HepG2 (cell line): Measurements from ENCODE around the gene ERP44. TPM values are rescaled to one million over a fixed set of nuclear protein-coding genes. Genes with fewer than 3 reads are reported as not detected.

ENCODE experiments used
- ARNT2 ChIP-seq: sonication (generic); formaldehyde crosslinking; IDR thresholded peaks from 2 replicates; pipeline ENCODE4 v1.8.0; 2022; ENCODE audit warnings: mild to moderate bottlenecking, low read depth, missing genetic modification reagents, moderate library complexity
- BCL6 ChIP-seq: IDR thresholded peaks from 2 replicates; pipeline ENCODE4 v1.6.1; 2016; ENCODE audit warnings: missing genetic modification reagents, missing compliant biosample characterization
- BRF2 ChIP-seq: sonication (generic); formaldehyde crosslinking; IDR thresholded peaks from 2 replicates; pipeline ENCODE4 v1.8.1; 2022; ENCODE audit warnings: mild to moderate bottlenecking, missing genetic modification reagents
- CEBPB ChIP-seq: IDR thresholded peaks from 2 replicates; pipeline ENCODE4 v1.6.1; 2011; ENCODE audit warnings: low read depth, low read length, improper control_type of control experiment, borderline replicate concordance
- DMTF1 ChIP-seq: sonication (generic); formaldehyde crosslinking; IDR thresholded peaks from 2 replicates; pipeline ENCODE4 v1.4.0; 2020; ENCODE audit warnings: mild to moderate bottlenecking, missing genetic modification reagents
- GZF1 ChIP-seq: sonication (generic); formaldehyde crosslinking; IDR thresholded peaks from 2 replicates; pipeline ENCODE4 v1.5.1; 2020; ENCODE audit warnings: mild to moderate bottlenecking, missing genetic modification reagents
- MED8 ChIP-seq: sonication (generic); formaldehyde crosslinking; IDR thresholded peaks from 2 replicates; pipeline ENCODE4 v1.8.1; 2023; ENCODE audit warnings: mild to moderate bottlenecking, missing genetic modification reagents; ENCODE audit not compliant: insufficient replicate concordance
- MEIS1 ChIP-seq: sonication (generic); formaldehyde crosslinking; IDR thresholded peaks from 2 replicates; pipeline ENCODE4 v1.9.0; 2021; ENCODE audit warnings: mild to moderate bottlenecking, missing genetic modification reagents, moderate library complexity, borderline replicate concordance
- NCOR1 ChIP-seq: fragments of 200-600 bp; sonication (generic); IDR thresholded peaks from 2 replicates; pipeline ENCODE4 v1.7.0; 2017; ENCODE audit warnings: antibody characterized with exemption, low read length, borderline replicate concordance
- NONO ChIP-seq, 2 experiments: fragments of 450-650 bp in 1 of 2; sonication (generic) in 1 of 2; formaldehyde crosslinking in 1 of 2; IDR thresholded peaks in 1 of 2; conservative IDR thresholded peaks in 1 of 2; 2 replicates each; pipeline versions ENCODE4 v1.6.1 to v1.8.0; 2017 to 2022; ENCODE audit warnings: mild to moderate bottlenecking in 1 of 2, missing genetic modification reagents in 1 of 2, moderate library complexity in 1 of 2
- RBAK ChIP-seq: sonication (generic); formaldehyde crosslinking; IDR thresholded peaks from 2 replicates; pipeline ENCODE4 v1.5.1; 2020; ENCODE audit warnings: mild to moderate bottlenecking, missing genetic modification reagents
- REXO4 ChIP-seq: sonication (generic); formaldehyde crosslinking; IDR thresholded peaks from 2 replicates; pipeline ENCODE4 v1.8.0; 2022; ENCODE audit warnings: missing genetic modification reagents, mild to moderate bottlenecking, borderline replicate concordance
- SOX13 ChIP-seq, 3 experiments: fragments of 450-650 bp in 1 of 3; sonication (generic) in 1 of 3; formaldehyde crosslinking in 1 of 3; IDR thresholded peaks in 2 of 3; conservative IDR thresholded peaks in 1 of 3; 2 replicates each; pipeline versions ENCODE4 v1.5.0 to v1.6.1; 2016 to 2020; ENCODE audit warnings: antibody characterized with exemption in 1 of 3, mild to moderate bottlenecking in 1 of 3, missing compliant biosample characterization in 1 of 3, missing genetic modification reagents in 1 of 3, moderate library complexity in 1 of 3
- SOX5 ChIP-seq: IDR thresholded peaks from 2 replicates; pipeline ENCODE4 v1.6.1; 2016; ENCODE audit warnings: borderline replicate concordance
- ZFYVE20 ChIP-seq: sonication (generic); formaldehyde crosslinking; IDR thresholded peaks from 2 replicates; pipeline ENCODE4 v1.8.0; 2023; ENCODE audit warnings: low read depth, mild to moderate bottlenecking, moderate library complexity, missing genetic modification reagents, borderline replicate concordance
- ZNF3 ChIP-seq: IDR thresholded peaks from 2 replicates; pipeline ENCODE4 v1.7.0; 2017; ENCODE audit warnings: inconsistent platforms
- ZNF44 ChIP-seq: sonication (generic); formaldehyde crosslinking; IDR thresholded peaks from 2 replicates; pipeline ENCODE4 v1.5.1; 2020; ENCODE audit warnings: mild to moderate bottlenecking, missing genetic modification reagents
- ZNF530 ChIP-seq: sonication (generic); formaldehyde crosslinking; IDR thresholded peaks from 2 replicates; pipeline ENCODE4 v1.5.0; 2020; ENCODE audit warnings: low read depth, mild to moderate bottlenecking, missing genetic modification reagents
- ZNF543 ChIP-seq: sonication (generic); formaldehyde crosslinking; IDR thresholded peaks from 2 replicates; pipeline ENCODE4 v1.4.0; 2020; ENCODE audit warnings: mild to moderate bottlenecking, missing genetic modification reagents
- ZNF792 ChIP-seq: IDR thresholded peaks from 2 replicates; pipeline ENCODE4 v1.6.1; 2016
- ZNF883 ChIP-seq: sonication (generic); formaldehyde crosslinking; IDR thresholded peaks from 2 replicates; pipeline ENCODE4 v1.5.1; 2020; ENCODE audit warnings: mild to moderate bottlenecking, missing genetic modification reagents; ENCODE audit errors: not compliant biosample characterization
- polyA plus RNA-seq, 8 experiments: library from polyadenylated mRNA; depleted of rRNA in 3 of 8; stranded (reverse) in 7 of 8; unstranded in 1 of 8; fragments of >200 nt; fragmentation: Illumina TruSeq in 4 of 8; extraction: Trizol in 4 of 8; gene quantifications; 2 replicates each; pipeline versions ENCODE4 v1.2.1 to v1.2.3, GENCODE V29; 2011 to 2016; ENCODE audit warnings: low read depth in 4 of 8, missing spikeins in 1 of 8, mixed read lengths in 1 of 8; ENCODE audit not compliant: insufficient read depth in 1 of 8
- total RNA-seq, 5 experiments: library from RNA; depleted of rRNA; stranded (reverse); fragments of >200 nt; fragmentation: Illumina TruSeq; extraction: Trizol; gene quantifications; 2 replicates each; pipeline ENCODE4 v1.2.3, GENCODE V29; 2016; ENCODE audit warnings: low read depth in 1 of 5
- TF ChIP-seq, protein P1 (sequence below): sonication (generic); formaldehyde crosslinking; IDR thresholded peaks from 2 replicates; pipeline ENCODE4 v1.4.0; 2020; ENCODE audit warnings: missing genetic modification reagents

ERP44 gene
- total and polyA plus RNA-seq, 2 of the 13 experiments (the other 11 are each of a cell fraction or from before 2014, with no cell fraction given): 8.9 to 13.8 TPM

- TF ChIP-seq BRF2 (CRISPR knock-in tag) (no peak), ZNF543 (CRISPR knock-in tag) (no peak), ZNF883 (CRISPR knock-in tag) (peak; percentile 69), ZFYVE20 (CRISPR knock-in tag) (0 out of 2 replicates have a peak, but pooled peaks have one; percentile 24), ZNF44 (CRISPR knock-in tag) (no peak), DMTF1 (CRISPR knock-in tag) (no peak), SOX13 (IDR thresholded peaks at IDR 0.05) (no peak), SOX13 (CRISPR knock-in tag; conservative IDR thresholded peaks at IDR 0.05 in 1 of 2, IDR thresholded peaks at IDR 0.05 in 1 of 2) (no peak), NCOR1 (no peak), CEBPB (no peak), REXO4 (CRISPR knock-in tag) (no peak), ARNT2 (CRISPR knock-in tag) (no peak; the same call in 1 of the 2 replicates), ZNF530 (CRISPR knock-in tag) (no peak), BCL6 (CRISPR knock-in tag) (0 out of 2 replicates have a peak, but pooled peaks have one; percentile 6), SOX5 (CRISPR knock-in tag) (no peak), NONO (IDR thresholded peaks at IDR 0.05) (no peak), NONO (CRISPR knock-in tag; conservative IDR thresholded peaks at IDR 0.05) (0 out of 2 replicates have a peak, but pooled peaks have one; percentile 26), GZF1 (no peak), ZNF3 (CRISPR knock-in tag) (no peak), ZNF792 (no peak), RBAK (no peak), MEIS1 (CRISPR knock-in tag) (no peak), MED8 (no peak)
- TF ChIP-seq, protein P1, sequence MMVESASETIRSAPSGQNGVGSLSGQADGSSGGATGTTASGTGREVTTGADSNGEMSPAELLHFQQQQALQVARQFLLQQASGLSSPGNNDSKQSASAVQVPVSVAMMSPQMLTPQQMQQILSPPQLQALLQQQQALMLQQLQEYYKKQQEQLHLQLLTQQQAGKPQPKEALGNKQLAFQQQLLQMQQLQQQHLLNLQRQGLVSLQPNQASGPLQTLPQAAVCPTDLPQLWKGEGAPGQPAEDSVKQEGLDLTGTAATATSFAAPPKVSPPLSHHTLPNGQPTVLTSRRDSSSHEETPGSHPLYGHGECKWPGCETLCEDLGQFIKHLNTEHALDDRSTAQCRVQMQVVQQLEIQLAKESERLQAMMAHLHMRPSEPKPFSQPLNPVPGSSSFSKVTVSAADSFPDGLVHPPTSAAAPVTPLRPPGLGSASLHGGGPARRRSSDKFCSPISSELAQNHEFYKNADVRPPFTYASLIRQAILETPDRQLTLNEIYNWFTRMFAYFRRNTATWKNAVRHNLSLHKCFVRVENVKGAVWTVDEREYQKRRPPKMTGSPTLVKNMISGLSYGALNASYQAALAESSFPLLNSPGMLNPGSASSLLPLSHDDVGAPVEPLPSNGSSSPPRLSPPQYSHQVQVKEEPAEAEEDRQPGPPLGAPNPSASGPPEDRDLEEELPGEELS (CRISPR knock-in tag): no peak
These were observed 534 bp downstream of the ERP44 start (continued) for GRCh38 chr9:100098046-100098886.
